ENCODE measurements around the gene LCA5. TPM values are rescaled to one million over a fixed set of nuclear protein-coding genes. Genes with fewer than 3 reads are reported as not detected.

LCA5 gene
- total RNA-seq, 1 donor from 2014 or later: 13.2 TPM

GRCh38 chr6:79510707-79511106, 26.5 kb downstream of the LCA5 start:
- Histone ChIP-seq H4K20me1 (ENCODE audit: low read depth) (no peaks in the 10 kb centered on the region), H3K79me2 (ENCODE audit: low read depth) (no peaks in the 10 kb centered on the region), H3K9me3 (ENCODE audit: low read depth) (no peaks in the 10 kb centered on the region), H3K27me3 (no peaks in the 10 kb centered on the region), H3K36me3 (no peaks in the 10 kb centered on the region), H3F3A (ENCODE audit: low read depth) (no peaks in the 10 kb centered on the region), H3K27ac (no peak overlapping the region), H3K4me1 (no peaks in the 10 kb centered on the region), H3K4me2 (no peak overlapping the region), H2AFZ (replicated peaks) (no peak overlapping the region), H3K4me3 (no peak overlapping the region), H3K9ac (no peak overlapping the region)
- no peak for DNase-seq (ENCODE audit: low spot score)
- Mint-ChIP-seq H3K4me3 (no peak overlapping the region), H3K27me3 (ENCODE audit: insufficient read depth, low read depth) (no peaks in the 10 kb centered on the region), H3K27ac (no peak overlapping the region), H3K36me3 (peaks cover 39% of the 10 kb centered on the region), H3K9me3 (no peaks in the 10 kb centered on the region), H3K4me1 (no peaks in the 10 kb centered on the region)
- no peak for TF ChIP-seq EZH2 (IDR thresholded peaks at IDR 0.05)

GRCh38 chr6:79506251-79506650, 31.0 kb downstream of the LCA5 start:
- H3K36me3 Mint-ChIP-seq: peaks cover 28% of the 10 kb centered on the region
- Histone ChIP-seq H3K9me3 (ENCODE audit: low read depth) (no peaks in the 10 kb centered on the region), H3K27ac (no peak overlapping the region), H3K79me2 (ENCODE audit: low read depth) (no peaks in the 10 kb centered on the region), H3K4me2 (no peak overlapping the region), H3K4me3 (no peak overlapping the region), H2AFZ (replicated peaks) (no peak overlapping the region), H3F3A (ENCODE audit: low read depth) (no peaks in the 10 kb centered on the region), H3K4me1 (no peaks in the 10 kb centered on the region), H3K27me3 (no peaks in the 10 kb centered on the region), H3K36me3 (no peaks in the 10 kb centered on the region), H3K9ac (no peak overlapping the region), H4K20me1 (ENCODE audit: low read depth) (no peaks in the 10 kb centered on the region)
- no peak for TF ChIP-seq CTCF (IDR thresholded peaks at IDR 0.05)
- no peak for TF ChIP-seq EZH2phosphoT487 (IDR thresholded peaks at IDR 0.05)
- no peak for TF ChIP-seq EZH2 (IDR thresholded peaks at IDR 0.05)
- no peaks in the 10 kb centered on the region for H3K9me3 Mint-ChIP-seq
- H3K27me3 Mint-ChIP-seq (ENCODE audit: insufficient read depth, low read depth): no peaks in the 10 kb centered on the region
- H3K27ac Mint-ChIP-seq: no peak overlapping the region
- H3K4me3 Mint-ChIP-seq: no peak overlapping the region
- no peaks in the 10 kb centered on the region for H3K4me1 Mint-ChIP-seq
- no peak for DNase-seq (ENCODE audit: low spot score)

- H3K27me3 Mint-ChIP-seq (ENCODE audit: insufficient read depth, low read depth): no peaks in the 10 kb centered on the region
- H3K4me1 Mint-ChIP-seq: no peaks in the 10 kb centered on the region
- no peak for DNase-seq (ENCODE audit: low spot score)
- Histone ChIP-seq H3K27me3 (no peaks in the 10 kb centered on the region), H3K4me3 (no peak overlapping the region), H4K20me1 (ENCODE audit: low read depth) (no peaks in the 10 kb centered on the region), H3K27ac (no peak overlapping the region), H3K36me3 (no peaks in the 10 kb centered on the region), H2AFZ (replicated peaks) (no peak overlapping the region), H3K9me3 (ENCODE audit: low read depth) (no peaks in the 10 kb centered on the region), H3F3A (ENCODE audit: low read depth) (no peaks in the 10 kb centered on the region), H3K4me1 (no peaks in the 10 kb centered on the region), H3K9ac (no peak overlapping the region), H3K79me2 (ENCODE audit: low read depth) (no peaks in the 10 kb centered on the region), H3K4me2 (no peak overlapping the region)
- TF ChIP-seq EZH2phosphoT487 (IDR thresholded peaks at IDR 0.05) (no peak), EZH2 (IDR thresholded peaks at IDR 0.05) (no peak), CTCF (IDR thresholded peaks at IDR 0.05) (no peak)
- peaks cover 12% of the 10 kb centered on the region for H3K36me3 Mint-ChIP-seq
- no peaks in the 10 kb centered on the region for H3K9me3 Mint-ChIP-seq
- no peak overlapping the region for H3K27ac Mint-ChIP-seq
- no peak overlapping the region for H3K4me3 Mint-ChIP-seq
These were observed 32.9 kb downstream of the LCA5 start for GRCh38 chr6:79504372-79504771.

- Histone ChIP-seq H2AFZ (replicated peaks) (no peak overlapping the region), H3K4me2 (no peak overlapping the region), H3K4me3 (no peak overlapping the region), H3K36me3 (peaks cover 5% of the 10 kb centered on the region), H3K27ac (no peak overlapping the region), H3K9ac (no peak overlapping the region), H3K27me3 (no peaks in the 10 kb centered on the region), H3K79me2 (ENCODE audit: low read depth) (no peaks in the 10 kb centered on the region), H4K20me1 (ENCODE audit: low read depth) (no peaks in the 10 kb centered on the region), H3K9me3 (ENCODE audit: low read depth) (no peaks in the 10 kb centered on the region), H3F3A (ENCODE audit: low read depth) (no peaks in the 10 kb centered on the region), H3K4me1 (peaks cover 10% of the 10 kb centered on the region)
- H3K27ac Mint-ChIP-seq: no peak overlapping the region
- no peaks in the 10 kb centered on the region for H3K27me3 Mint-ChIP-seq (ENCODE audit: insufficient read depth, low read depth)
- H3K4me3 Mint-ChIP-seq: no peak overlapping the region
- TF ChIP-seq EZH2 (IDR thresholded peaks at IDR 0.05) (no peak), EZH2phosphoT487 (IDR thresholded peaks at IDR 0.05) (no peak), CTCF (IDR thresholded peaks at IDR 0.05) (no peak)
- peaks cover 10% of the 10 kb centered on the region for H3K36me3 Mint-ChIP-seq
- H3K4me1 Mint-ChIP-seq: peaks cover 10% of the 10 kb centered on the region
- DNase-seq (ENCODE audit: low spot score): no peak
- H3K9me3 Mint-ChIP-seq: no peaks in the 10 kb centered on the region
These were observed 38.4 kb downstream of the LCA5 start for GRCh38 chr6:79498842-79499241.
